ENCODE data around the gene NACAD. TPM values are rescaled to one million over a fixed set of nuclear protein-coding genes. Genes with fewer than 3 reads are reported as not detected.

NACAD gene
- total RNA-seq, 6 experiments from 2014 or later = 0.09 to 0.42 (median 0.12) TPM; not detected in 1

- TF ChIP-seq POLR2A (IDR thresholded peaks at IDR 0.05) = no peak
- TF ChIP-seq, protein P1, sequence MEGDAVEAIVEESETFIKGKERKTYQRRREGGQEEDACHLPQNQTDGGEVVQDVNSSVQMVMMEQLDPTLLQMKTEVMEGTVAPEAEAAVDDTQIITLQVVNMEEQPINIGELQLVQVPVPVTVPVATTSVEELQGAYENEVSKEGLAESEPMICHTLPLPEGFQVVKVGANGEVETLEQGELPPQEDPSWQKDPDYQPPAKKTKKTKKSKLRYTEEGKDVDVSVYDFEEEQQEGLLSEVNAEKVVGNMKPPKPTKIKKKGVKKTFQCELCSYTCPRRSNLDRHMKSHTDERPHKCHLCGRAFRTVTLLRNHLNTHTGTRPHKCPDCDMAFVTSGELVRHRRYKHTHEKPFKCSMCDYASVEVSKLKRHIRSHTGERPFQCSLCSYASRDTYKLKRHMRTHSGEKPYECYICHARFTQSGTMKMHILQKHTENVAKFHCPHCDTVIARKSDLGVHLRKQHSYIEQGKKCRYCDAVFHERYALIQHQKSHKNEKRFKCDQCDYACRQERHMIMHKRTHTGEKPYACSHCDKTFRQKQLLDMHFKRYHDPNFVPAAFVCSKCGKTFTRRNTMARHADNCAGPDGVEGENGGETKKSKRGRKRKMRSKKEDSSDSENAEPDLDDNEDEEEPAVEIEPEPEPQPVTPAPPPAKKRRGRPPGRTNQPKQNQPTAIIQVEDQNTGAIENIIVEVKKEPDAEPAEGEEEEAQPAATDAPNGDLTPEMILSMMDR (IDR thresholded peaks at IDR 0.05) = no peak
- Histone ChIP-seq H3K9me3 (no peaks in the 10 kb centered on the region), H3K27me3 (no peaks in the 10 kb centered on the region), H3K36me3 (peaks cover 0 to 13% (median 6%) of the 10 kb centered on the region in 4 donors), H3K4me1 (no peaks in the 10 kb centered on the region), H3K27ac (no peak overlapping the region), H3K4me3 (no peak overlapping the region)
- no peak for DNase-seq
- intact Hi-C loops (cut with DNase I) = no loop called here
- no peak for ATAC-seq
- 100% methylated on average over 2 of the region's 2 CpGs for WGBS (ENCODE audit: insufficient coverage, low coverage, low lambda C conversion rate, missing lambda C conversion rate)
Measured at GRCh38 chr7:45061352-45061751, 27.4 kb downstream of the NACAD start.

DNA sequence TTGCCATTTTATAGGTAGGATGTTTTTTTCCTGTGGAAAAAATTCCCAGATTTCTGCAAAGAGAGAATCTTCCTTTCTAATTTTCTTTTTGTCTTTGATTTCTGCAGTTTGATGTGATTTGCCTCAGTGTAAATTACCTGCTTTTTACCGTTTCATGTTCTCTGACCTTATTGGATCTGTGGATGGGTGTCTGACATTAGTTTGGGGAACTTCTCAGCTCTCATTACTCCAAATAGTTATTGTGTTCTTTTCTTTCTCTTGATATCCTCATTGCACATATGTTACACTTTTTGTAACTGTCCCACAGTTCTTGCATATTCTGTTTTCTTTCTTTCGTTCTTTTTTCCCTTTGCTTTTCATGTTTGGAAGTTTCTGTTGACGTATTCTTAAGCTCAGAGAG is 28.5 kb downstream of the NACAD start:
- DNase-seq = no peak
- Histone ChIP-seq H3K36me3 (peaks cover 0 to 12% (median 6%) of the 10 kb centered on the region in 4 donors), H3K27me3 (no peaks in the 10 kb centered on the region), H3K4me3 (no peak overlapping the region), H3K9me3 (no peaks in the 10 kb centered on the region), H3K4me1 (no peaks in the 10 kb centered on the region), H3K27ac (no peak overlapping the region)
- TF ChIP-seq, protein P1 (IDR thresholded peaks at IDR 0.05) = no peak
- no peak for TF ChIP-seq POLR2A (IDR thresholded peaks at IDR 0.05)
- no peak for ATAC-seq
- WGBS (ENCODE audit: insufficient coverage, low coverage, low lambda C conversion rate, missing lambda C conversion rate) = 89% methylated on average over 3 of the region's 3 CpGs
- intact Hi-C loops (cut with DNase I) = no loop called here

DNA sequence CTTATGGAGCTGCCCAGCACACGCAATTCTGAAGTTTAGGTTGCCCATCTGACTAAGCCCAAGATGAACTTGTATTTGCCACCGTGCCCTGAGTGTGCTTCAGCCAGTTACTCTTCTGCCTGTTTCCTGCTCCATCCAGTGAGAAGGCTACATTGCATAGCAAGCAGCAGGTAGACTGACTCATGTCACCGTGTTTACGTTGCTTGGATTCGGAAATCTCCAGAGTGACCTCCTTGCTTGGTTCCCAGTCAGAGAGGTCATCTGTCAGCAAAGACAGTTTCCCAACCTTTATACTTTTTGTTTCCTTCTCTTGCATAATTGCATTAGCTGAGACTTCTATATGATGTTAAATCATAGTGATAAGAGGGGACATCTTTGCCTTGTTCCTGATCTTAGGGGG is 30.9 kb downstream of the NACAD start:
- Histone ChIP-seq H3K27me3 (no peaks in the 10 kb centered on the region), H3K36me3 (no peaks in the 10 kb centered on the region), H3K4me1 (no peaks in the 10 kb centered on the region), H3K9me3 (no peaks in the 10 kb centered on the region), H3K27ac (no peak overlapping the region), H3K4me3 (no peak overlapping the region)
- DNase-seq (no peak), ATAC-seq (peak in 2 of 4 donors; percentile 14 to 76)
- 68% methylated on average over 5 of the region's 5 CpGs for WGBS (ENCODE audit: insufficient coverage, low coverage, low lambda C conversion rate, missing lambda C conversion rate)
- TF ChIP-seq, protein P1 (IDR thresholded peaks at IDR 0.05) = no peak
- no peak for TF ChIP-seq POLR2A (IDR thresholded peaks at IDR 0.05)
- intact Hi-C loops (cut with DNase I) = no loop called here

- peak in 3 of 4 donors; percentile 37 to 45 (median 43) for ATAC-seq
- TF ChIP-seq, protein P1 (IDR thresholded peaks at IDR 0.05) = no peak
- no peak for TF ChIP-seq POLR2A (IDR thresholded peaks at IDR 0.05)
- intact Hi-C loops (cut with DNase I) = no loop called here
- H3K27me3 ChIP-seq = no peaks in the 10 kb centered on the region
- H3K9me3 ChIP-seq = no peaks in the 10 kb centered on the region
- no peaks in the 10 kb centered on the region for H3K4me1 ChIP-seq
- no peak overlapping the region for H3K27ac ChIP-seq
- no peak overlapping the region for H3K4me3 ChIP-seq
- whole genome bisulfite sequencing (ENCODE audit: insufficient coverage, low coverage, low lambda C conversion rate, missing lambda C conversion rate) = 97% methylated on average over 5 of the region's 5 CpGs
- H3K36me3 ChIP-seq = no peaks in the 10 kb centered on the region
- DNase-seq = no peak
Measured at GRCh38 chr7:45055594-45056219, 33.1 kb downstream of the NACAD start.

Data from right lobe of liver (tissue), 6 donors.